GM21381 (cell line): Measurements from ENCODE around the gene MYH7.
"Not testable (repeated sequence)": the region's sequence is repeated elsewhere in the genome, so short reads cannot be mapped to it uniquely, and the experiment has no call there.

Experiments
- ATAC-seq: cut with Tn5 transposase; IDR thresholded peaks from one replicate; pipeline ENCODE4 v1.9.1; 2021; ENCODE audit warnings: mild to moderate bottlenecking, moderate library complexity; ENCODE audit not compliant: unreplicated experiment

MYH7 gene

DNA sequence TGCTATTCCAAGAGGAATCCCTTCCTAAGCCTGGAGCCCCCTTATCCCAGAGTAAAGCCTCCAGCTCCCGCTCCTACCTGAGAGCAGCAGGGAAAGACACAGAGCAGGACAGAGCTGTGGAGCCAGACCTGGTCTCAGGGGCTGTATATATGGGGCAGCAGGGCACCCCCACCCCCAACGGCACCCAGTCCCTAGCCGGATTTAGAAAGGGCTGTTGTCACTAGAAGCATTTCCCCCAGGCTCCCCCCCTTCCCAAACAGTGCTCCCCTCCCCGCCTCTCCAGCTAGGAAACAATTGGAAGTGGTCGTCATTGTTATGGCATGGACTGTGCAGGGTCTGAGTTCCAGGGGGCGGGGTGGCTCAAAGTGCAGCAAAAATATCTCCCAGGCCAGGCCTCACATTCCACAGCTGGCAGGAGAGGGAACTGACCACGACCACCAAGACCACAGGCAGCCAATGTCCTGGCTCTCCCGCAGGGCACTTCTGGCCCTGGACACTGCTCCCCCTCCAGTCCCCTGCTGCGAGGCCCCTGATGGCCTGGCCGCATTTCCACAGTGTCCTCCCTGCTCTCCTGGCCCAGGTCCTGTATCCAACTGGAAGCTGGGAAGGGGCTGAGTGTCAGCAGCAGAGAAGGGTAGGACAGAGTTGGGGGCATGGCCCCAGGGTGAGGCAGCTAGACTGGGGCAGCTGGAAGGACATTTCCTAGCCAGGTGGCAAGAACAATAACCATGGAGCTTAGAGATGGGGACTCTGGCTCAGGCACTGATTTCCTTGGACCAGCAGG, at the start of gene MYH7:
Gene MYH7, minus strand, starts transcription at position 118 of the 784 bp plus-strand sequence. CDS start 1,928 bp downstream, outside the sequence.
- no peak for ATAC-seq

DNA sequence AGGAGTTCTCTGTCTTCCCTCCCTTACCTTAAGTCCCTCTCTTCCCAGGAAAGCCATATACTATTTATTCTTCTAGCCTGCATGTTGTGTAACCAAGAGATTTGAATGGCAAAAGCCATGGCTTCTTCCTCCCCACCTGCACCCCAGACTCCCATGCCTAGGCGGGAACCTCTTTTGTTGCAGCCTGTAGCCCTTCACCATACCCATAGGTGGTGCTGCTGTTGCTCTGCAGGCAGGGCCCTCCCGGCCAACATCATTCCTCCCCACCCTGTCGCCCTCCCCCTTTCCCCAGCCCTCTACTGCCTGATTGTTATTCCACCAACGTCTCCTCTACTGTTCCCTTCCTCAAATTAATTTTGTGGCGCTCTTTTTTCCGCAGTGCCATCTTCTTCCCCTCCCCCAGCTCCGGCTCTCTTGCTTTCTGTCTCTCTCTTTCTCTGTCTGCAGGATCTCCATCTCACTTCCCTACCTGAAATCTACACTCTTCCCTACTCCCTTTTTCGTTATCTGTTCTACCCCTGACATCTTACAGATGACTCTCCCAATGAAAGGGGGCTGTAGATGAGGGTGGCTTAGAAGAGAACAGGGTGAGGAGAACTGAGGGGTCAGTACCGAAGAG, 47.9 kb upstream of the MYH7 start:
- no peak for ATAC-seq

DNA sequence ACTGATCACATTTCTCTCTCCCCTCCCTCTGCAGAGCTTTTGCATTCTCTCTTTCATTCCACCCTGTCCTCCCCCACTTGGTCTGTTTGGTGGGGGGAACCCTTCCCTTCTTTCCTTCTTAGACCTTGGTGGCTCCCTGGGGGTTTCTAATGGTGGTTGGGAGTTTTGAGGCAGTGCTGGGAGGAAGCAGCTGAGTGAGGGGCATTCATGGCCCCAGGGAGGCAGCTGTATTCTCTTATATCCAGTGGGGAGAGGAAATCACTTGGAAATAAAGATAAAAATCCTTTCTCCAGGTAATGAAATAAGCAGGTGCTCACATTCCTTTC, 47.3 kb upstream of the MYH7 start:
- ATAC-seq, result no peak

DNA sequence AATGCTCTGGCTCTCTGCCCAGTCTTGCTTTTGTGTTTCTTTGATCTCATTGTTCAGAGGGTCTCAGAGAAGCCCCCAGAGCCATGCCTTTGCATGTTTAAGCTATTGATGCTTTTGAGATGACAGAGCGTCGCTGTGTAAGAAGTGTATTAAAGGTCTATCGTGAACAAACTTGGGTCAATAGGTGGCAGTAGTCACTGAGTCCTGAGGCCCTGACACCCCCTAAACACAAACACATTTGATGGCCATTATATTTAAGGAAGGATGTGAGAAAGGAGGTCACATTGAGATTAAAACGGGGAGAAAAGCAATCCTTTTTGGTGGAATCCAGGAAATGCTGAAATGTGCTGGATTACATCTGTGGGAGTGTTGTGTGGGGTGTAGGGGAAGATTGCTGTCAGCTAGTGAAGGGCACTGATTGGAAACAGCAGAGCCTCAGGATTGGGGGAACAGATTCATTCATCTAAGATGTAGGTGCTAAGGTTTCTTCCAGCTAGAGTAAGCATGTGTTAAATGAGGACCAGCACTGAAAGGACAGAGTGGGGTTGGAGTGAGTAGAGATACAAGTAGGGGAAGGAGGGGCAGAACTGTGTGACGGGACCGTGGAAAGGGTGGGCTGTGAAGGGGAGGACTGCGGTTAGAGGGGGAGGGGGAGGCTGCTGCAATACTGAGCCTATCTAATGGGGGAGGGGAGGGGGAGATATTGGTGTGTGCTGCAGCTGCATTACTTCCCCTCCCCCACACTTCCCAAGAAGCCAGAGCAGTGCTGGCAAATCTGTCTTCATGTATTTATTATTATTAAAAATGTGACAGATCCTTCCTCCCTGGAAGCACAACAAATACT, 46.7 kb upstream of the MYH7 start:
- ATAC-seq, result no peak

DNA sequence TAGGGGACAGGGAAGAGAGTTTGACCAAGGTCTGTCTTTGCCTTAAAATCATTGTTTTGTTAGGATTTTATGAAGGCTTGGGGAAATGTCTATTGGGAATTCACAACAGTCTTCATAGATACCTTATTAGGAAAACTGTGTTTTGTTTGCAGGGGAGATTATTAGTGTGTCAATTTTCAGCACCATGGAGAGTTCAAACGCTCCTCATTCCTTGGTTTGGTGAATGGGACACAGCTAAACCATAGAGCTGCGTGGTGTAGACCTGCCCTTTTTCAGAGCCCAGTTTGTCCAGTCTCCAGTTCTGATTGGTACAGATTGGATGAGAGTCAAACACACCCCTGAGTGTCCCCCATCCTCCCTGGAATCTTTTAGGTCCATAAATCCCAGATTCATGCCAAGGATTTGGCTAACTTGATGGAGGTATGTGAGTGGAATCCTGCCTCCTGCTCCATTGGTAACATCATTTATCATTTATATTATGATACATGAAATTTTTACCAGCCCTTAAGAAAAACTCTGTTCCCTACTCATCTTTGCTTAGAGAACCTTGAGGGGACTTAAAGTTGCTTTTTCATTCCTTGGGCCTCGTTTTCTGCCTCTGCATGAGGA, 46.0 kb upstream of the MYH7 start:
- no peak for ATAC-seq

DNA sequence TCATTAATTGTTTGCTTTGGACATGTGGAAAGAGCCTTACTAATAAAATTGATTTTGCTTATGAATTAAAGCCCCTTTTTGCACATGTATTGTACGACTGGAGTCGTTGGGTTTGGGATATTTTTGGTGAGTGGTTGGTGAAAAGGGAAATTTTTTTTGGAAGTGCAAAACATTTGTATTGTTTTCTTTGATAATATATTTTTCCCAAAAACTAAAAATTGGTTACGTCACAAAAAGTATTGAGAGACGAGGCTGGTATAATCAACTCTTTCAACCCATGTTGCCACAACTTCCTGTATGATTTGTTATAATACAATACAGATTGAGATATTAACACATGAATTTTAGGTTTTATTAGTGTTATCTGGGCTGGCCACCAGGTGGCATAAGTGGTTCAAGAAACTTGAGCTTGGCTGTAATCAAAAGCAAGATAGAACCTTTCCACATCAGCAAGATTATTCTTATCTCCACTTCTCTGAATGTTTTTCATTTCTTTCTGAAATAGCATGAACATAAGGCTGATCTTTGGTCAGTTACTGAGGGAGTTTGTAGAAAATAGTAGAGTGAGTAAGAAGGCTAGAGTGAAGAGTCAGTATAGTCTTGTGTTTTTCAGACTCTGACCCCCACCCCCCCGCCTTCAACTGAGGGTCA, 42.8 kb upstream of the MYH7 start:
- no peak for ATAC-seq

DNA sequence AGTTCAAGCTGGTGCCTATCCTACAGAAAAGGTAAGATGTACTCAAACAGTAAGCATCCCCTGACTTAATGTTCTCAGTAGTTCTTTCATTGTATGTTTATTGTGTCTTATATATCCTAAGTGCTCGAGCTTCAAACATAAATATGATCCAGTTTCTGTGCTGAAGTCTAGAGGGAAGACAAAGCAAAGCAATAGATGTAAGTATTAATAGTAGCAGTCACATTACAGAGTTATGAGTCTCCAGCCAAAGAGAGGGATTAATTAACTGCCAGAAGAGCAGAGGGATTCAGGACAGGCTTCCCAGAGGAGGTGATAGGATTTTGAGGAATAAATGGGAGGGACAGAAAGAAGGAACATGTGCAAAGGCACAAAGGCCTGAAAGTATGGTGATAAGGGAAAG, 35.5 kb upstream of the MYH7 start:
- ATAC-seq, result no peak

DNA sequence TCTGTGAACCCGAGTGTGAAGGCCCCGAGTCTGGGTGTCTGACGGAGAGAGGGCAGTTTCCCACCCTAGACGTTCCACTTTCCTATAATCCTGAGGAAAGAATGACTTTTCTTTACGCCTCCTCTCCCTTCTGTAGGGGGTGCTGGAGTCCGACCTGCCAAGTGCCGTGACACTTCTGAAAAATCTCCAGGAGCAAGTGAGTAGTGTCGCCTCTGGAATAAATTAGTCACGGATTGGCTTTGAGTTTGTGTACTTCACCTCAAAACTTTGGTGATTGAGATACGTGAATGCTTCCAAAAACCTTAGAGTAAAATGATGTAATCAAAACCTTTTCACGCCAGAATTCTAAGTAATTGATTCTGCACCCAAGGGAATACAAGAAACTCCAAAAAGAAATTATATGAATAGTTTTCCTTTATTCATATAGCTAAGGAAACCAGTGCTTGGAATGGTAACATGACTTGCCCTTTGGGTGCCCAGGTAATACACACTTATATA, 34.5 kb upstream of the MYH7 start:
- no peak for ATAC-seq

DNA sequence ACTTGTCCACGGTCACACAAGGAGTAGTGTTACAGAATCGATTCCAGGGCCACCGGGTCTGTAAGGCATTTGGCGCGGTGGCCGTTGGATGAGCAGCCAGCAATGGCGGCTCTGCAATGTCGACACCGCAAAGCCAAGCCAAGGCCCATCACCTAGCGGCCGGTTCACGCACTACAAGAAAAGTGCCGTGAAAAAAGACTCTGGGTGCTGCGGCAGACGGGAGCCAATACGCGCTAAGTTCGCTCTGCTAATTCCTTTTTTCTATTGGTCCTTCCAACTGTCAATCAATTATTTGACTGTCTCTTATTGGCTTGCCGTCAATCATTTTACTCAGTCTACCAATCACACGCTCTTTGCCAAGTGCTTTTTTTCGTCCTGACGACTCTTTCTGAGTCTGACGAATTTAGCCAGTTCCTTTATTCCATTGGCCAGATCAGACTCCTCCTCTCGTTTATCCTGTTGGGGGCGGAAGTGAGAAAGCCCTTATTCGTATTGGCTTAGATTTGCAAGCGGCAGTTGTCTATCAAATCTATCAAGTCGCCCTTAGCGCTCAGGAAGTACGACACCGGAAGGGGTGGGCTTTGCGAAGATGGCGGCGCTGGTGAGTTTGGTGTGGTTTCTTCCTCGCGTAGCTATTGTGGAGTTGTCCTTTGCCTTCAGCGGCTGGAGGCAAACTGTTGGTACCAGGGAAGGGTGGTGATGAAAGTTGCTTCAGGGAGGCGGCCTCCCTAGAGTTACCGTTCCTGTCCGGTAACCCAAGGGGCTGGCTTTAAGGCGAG, 33.9 kb upstream of the MYH7 start, which contains the start of gene NGDN:
Gene NGDN, plus strand, starts transcription at position 577 of the 779 bp plus-strand sequence. Its CDS starts 13 bp downstream, at position 590.
- ATAC-seq, result peak; percentile 96

DNA sequence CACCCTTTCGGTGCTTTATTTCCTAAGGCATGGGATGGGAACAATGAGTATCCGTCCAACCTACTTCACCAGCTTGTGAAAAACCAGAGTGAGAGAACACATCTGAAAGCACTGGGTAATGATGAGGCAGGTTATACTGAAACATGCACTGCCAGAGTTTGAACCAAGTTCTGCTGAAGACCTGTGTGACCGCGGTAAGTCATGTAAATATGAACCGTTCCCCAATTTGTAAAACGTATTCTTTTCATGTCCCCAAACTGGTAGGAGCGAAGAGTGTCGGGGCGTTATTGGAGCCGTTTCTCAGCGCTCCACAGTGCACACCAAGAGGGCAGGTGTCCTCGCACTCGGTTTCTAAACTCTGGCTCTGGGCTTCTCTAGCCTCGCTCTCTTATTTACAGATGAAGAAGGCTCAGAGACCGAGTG, 33.3 kb upstream of the MYH7 start:
- ATAC-seq, result no peak

DNA sequence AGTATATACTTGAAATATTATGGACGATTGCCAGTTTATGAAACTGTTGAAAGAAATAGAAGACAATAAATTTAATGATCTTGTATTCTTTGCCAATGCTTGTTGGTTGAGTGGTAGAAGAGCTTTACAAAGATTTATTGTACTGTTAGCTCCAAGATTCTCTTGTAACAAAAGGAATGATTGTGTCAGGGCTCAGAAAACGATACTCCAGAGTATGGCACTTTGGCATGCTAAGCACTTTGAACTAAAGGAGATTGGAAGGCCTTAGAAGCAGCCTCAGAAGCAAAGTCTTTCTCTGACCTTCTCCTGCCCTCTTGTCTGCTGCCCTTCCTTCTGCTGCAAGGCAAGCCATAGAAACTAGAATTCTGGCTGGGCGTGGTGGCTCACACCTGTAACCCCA, 29.8 kb upstream of the MYH7 start:
- no peak for ATAC-seq

DNA sequence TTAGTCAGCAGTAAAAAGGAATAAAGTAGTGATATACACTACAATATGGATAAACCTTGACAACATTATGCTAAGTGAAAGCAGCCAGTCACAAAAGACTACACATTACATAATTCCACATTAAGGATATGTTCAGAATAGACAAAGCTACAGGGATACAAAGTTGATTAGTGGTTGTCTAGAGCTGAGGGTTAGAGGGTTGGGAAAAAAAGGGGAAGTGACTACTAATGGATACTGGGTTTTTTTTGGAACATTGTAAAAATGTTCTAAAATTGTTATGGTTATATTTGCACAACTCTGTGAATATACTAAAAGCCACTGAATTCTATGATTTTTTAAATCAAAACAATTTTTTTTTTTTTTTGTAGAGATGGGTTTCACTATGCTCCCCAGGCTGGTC, 29.2 kb upstream of the MYH7 start:
- no peak for ATAC-seq

DNA sequence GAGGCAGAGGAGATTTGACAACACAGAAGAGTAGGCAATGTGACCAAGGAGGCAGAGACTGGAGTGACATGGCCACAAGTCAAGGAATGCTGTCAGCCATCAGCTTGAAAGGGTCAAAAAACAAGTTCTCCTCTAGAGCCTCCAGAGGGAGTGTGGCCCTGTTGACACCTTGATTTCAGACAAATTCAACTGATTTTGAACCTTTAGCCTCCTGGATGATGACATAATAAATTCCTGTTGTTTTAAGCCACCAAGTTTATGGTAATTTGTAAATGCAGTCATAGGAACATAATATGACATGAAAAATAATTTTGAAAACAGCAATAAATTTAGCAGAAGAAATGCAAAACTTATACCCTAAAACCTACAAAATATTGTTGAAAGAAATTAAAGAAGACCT, 25.5 kb upstream of the MYH7 start:
- no peak for ATAC-seq

DNA sequence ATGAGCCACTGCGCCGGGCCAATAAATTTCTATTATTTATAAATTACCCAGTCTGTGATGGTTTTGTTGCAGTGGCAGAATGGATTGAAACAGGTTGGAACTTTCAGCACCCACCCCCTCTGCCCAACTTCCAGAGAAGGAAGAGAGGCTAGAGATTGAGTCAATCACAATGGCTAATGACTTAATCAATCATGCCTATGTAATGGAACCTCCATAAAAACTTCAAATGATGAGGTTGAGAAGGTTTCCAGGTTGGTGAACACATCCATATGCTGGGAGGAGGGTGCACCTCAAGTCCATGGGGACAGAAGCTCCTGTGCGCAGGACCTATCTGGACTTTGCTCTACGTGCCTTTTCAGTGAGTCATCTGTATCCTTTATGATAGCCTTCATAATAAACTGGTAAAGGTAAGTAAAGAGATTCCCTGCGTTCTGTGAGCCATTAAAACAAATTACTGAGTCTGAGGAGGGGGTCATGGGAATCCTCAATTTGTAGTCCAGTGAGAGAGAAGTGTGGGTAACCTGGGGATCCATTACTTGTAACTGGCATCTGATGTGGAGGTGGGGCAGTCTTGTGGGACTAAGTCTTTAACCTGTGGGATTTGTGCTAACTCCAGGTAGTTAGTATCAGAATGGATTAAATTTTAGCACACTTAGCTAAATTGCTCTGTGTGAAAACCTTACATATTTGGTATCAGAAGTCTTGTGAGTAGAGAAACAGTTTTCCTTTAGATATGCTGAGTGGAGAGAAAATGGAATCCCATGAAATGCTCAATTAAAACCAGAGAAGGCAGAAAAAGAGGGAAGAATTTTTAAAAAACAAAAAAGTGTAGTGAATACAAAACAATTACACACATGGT, 22.4 kb upstream of the MYH7 start:
- ATAC-seq, result no peak

DNA sequence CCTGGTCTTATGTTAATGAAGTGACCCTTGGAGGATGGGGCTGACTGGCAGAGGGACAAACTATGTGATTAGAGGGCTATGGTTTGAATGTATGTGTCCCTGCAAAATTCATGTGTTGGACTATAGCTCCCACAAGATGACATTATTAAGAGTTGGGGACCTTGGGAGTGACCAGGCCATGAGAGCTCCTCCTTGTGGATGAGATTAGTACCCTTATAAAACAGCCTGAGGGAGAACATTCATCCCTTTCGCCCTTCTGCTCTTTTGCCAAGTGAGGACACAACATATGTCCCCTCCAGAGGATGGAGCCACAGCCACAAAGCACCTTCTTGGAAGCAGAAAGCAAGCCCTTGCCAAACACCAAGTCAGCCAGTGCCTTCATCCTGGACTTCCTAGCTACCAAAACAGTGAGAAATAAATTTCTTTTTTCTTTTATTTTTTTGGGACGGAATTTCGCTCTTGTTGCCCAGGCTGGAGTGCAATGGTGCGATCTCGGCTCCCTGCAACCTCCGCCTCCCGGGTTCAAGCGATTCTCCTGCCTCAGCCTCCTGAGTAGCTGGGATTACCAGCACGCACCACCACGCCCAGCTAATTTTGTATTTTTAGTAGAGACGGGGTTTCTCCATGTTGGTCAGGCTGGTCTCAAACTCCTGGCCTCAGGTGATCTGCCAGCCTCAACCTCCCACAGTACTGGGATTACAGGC, 21.6 kb upstream of the MYH7 start:
- ATAC-seq, result not testable (repeated sequence)

DNA sequence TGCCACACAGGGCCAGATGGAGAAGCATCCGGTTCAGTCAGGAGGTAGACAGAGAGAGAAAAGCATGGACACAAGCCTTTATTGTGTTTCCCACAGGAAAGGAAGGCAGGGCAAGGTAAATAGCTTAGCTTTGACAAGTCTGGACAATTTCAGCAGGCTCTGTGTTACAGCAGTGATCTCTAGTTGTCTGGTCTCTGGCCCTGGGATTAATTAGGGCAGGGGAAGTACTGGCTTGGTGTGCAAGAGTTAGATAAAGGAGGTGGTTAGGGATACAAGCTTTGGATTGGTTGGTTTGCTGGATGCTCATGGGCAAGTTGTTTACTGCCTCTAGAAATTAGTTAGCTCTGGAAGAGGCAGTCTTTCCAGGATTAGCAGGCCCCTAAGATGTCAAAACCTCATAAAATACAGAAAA, 19.0 kb upstream of the MYH7 start:
- no peak for ATAC-seq

DNA sequence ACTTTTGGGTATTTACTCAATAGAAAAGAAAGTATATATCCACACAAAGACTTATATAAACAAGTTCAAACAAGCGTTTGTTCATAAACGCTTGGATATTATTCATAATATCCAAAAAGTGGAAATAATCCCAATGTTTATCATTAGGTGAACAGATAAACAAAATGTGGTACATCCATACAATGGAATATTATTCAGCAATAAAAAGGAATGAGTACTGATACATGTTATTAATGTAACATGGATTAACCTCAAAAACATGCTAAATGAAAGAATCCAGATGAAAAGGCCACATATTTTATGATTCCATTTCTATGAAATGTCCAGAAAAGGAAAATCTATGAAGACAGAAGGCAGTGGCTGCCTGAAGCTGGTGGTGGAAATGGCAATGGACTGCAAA, 16.8 kb upstream of the MYH7 start:
- ATAC-seq, result no peak

DNA sequence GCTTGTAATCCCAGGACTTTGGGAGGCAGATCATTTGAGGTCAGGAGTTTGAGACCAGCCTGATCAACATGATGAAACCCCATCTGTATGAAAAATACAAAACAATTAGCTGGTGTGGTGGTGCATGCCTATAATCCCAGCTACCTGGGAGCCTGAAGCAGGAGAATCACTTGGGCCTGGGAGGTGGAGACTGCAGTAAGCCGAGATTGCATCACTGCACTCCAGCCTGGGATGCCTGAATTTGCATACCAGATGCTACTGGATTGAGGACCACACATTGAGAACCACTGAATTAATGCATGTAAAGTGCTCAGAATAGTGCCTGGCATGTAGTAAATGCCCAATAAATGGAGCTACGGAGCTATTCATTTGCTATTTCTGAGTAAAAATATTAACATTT, 14.9 kb upstream of the MYH7 start:
- no peak for ATAC-seq
